SJCRH30 (cell line): ENCODE measurements around the gene SRA1. TPM values are rescaled to one million over a fixed set of nuclear protein-coding genes. Genes with fewer than 3 reads are reported as not detected.

Experiments
- DNase-seq, 2 experiments: peaks; one replicate each; pipeline ENCODE4 v3.0.0-alpha.2; 2015 to 2020
- H3K27ac ChIP-seq: fragments of 250-450 bp; sonication (Bioruptor Pico); 2 replicates; pipeline ENCODE4 v1.5.1; 2020; ENCODE audit warnings: mild to moderate bottlenecking, moderate library complexity
- H3K27me3 ChIP-seq: fragments of 250-450 bp; sonication (Bioruptor Pico); 2 replicates; pipeline ENCODE4 v1.5.1; 2020; ENCODE audit warnings: mild to moderate bottlenecking, moderate library complexity
- H3K36me3 ChIP-seq: fragments of 250-450 bp; sonication (Bioruptor Pico); 2 replicates; pipeline ENCODE4 v1.5.1; 2020; ENCODE audit warnings: mild to moderate bottlenecking, moderate library complexity
- H3K4me1 ChIP-seq: fragments of 250-450 bp; sonication (Bioruptor Pico); 2 replicates; pipeline ENCODE4 v1.5.1; 2020; ENCODE audit warnings: mild to moderate bottlenecking, moderate library complexity
- H3K4me3 ChIP-seq: fragments of 250-450 bp; sonication (Bioruptor Pico); 2 replicates; pipeline ENCODE4 v1.5.1; 2020; ENCODE audit warnings: mild to moderate bottlenecking, moderate library complexity
- H3K9me3 ChIP-seq: fragments of 250-450 bp; sonication (Bioruptor Pico); replicated peaks from 2 replicates; pipeline ENCODE4 v1.5.1; 2020; ENCODE audit warnings: mild to moderate bottlenecking, moderate library complexity
- total RNA-seq: library from RNA; depleted of rRNA; stranded (reverse); fragments of >200 nt; shearing (Covaris generic); gene quantifications from 2 replicates; pipeline ENCODE4 v1.2.3, GENCODE V29; 2014

The SRA1 gene
- total RNA-seq, 1 experiment from 2014 or later, result 36.1 TPM

DNA sequence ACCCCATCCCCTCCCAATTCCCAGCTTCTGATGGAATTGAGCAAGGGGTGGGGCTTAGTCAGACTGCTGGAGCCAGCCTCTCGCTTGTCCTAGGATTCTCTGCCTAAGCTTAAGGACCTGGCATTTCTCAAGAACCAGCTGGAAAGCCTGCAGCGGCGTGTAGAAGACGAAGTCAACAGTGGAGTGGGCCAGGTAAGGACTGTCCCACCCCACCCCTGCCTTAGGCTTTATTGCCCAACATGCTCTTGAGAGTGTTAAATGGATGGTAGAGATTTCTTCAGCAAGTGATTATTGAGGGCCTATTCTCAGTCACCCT lies 8.5 kb upstream of the SRA1 start:
- Histone ChIP-seq H3K4me3 (peak overlapping the region; percentile 80), H3K36me3 (peaks cover 17% of the 10 kb centered on the region), H3K4me1 (peaks cover 5% of the 10 kb centered on the region; the same call in 1 of the 2 replicates), H3K27me3 (no peaks in the 10 kb centered on the region), H3K9me3 (no peaks in the 10 kb centered on the region), H3K27ac (no peak overlapping the region)
- no peak for DNase-seq

DNA sequence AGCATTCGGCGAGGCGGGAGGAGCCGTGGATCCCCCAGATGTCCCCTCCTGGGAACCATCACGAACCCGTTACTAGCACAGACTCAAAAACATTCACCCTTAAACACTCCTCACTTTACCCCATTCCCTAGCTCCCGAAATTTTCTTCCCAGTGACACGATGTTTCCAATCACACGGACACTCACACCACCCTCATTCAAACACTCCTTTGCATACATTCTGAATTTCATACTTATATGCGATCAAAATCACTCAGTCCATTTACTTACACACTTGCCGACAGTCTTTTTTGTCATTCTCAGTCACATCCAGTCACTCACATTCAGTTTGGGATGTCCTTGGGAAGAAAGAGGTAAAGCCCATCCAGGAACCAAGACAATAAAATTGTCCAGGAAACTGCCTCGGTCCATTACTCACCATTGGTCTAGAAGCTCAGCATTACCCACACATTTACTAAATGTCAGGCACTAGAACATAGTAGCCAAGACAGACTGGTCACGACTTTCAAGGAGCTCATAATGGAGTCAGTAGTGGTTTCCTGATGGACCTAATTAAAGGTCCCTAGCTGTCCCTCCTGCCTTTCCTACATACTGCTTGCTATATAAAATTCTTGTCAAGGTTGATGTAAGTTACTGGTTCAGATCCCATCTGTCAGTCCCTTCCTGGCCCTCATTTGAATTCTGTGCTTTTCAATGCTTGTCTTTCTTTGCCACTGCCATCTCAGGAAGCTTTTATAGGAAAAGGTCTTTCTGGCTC lies 7.9 kb upstream of the SRA1 start:
- peaks cover 17% of the 10 kb centered on the region for H3K36me3 ChIP-seq
- peak overlapping the region; percentile 80 for H3K4me3 ChIP-seq
- H3K27me3 ChIP-seq, result no peaks in the 10 kb centered on the region
- peak overlapping the region; percentile 78 for H3K27ac ChIP-seq
- no peak for DNase-seq
- peaks cover 5% of the 10 kb centered on the region; the same call in 1 of the 2 replicates for H3K4me1 ChIP-seq
- H3K9me3 ChIP-seq, result no peaks in the 10 kb centered on the region

DNA sequence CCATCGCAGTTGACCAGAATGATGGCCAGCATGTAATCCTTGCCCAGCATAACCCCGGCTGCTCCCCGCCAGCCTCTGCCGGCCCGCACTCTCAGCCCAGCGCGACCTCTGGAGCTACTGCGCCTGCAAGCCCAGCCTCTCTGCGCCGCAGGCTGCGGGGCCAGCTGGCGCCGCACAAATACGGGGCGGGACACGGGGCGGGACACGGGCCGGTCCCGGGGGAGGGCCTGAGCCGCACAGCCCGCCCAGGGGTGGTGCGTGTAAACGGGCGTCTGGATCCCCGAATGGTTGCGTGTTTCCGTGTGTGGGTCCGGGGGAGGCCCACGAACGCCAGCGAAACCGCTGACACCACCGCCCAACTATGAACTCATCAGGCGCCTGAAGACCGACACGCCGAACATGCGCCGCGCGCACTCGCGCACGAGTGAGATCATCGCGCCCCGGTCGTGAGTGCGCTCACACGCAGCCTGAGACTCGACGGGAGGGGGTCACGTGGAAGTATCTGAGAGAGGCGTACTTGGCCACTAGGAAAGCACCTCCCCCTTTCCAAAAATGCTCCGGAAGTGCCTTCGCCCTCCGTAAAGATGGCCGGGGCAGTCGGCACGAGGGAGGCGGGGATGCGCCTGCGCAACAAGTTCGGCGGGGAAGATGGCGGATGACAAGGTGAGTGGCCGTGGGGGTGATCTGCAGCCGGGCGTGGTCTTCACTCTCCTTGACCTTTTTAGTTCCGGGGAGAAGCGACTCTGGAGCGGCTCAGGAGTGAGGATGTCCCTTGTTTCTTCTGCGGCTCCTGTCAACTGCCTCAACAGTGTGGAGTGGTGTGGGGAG lies 7.1 kb upstream of the SRA1 start, which contains the start of the genes APBB3 and SLC35A4:
Gene APBB3, minus strand, starts transcription at position 403 of the 828 bp plus-strand sequence. Its CDS starts 353 bp downstream, at position 50.
Gene SLC35A4, plus strand, starts transcription at position 633 of the 828 bp plus-strand sequence. CDS start 2,342 bp downstream, outside the sequence.
- peak; percentile 98 for DNase-seq
- Histone ChIP-seq H3K27ac (peak within 1 kb of the TSS; percentile 78), H3K9me3 (no peaks in the 10 kb centered on the region)

DNA sequence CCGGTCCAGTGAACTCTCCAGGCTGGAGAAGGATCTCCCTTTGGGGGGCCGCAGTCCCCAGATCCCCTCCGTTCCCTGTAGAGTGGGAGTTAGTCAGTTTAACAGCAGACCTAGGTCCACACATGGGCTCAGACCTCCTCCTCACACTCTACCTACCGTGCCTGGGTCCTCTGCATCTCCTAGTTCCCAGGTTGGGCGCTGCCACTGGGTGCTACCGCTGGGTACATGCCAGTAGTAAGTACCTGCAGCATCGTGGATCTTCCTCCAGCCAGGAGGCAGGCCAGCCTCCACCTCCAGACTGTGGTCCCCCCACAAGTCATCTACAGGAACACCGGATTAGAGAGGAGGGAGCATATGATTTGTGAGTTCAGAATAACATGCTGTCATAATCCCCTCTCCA lies 6.3 kb upstream of the SRA1 start:
- Histone ChIP-seq H3K36me3 (peaks cover 17% of the 10 kb centered on the region), H3K4me1 (peaks cover 5% of the 10 kb centered on the region; the same call in 1 of the 2 replicates), H3K9me3 (no peaks in the 10 kb centered on the region), H3K27me3 (no peaks in the 10 kb centered on the region), H3K27ac (peak overlapping the region; percentile 78), H3K4me3 (peak overlapping the region; percentile 80)
- DNase-seq, result no peak

More for the DNA sequence above, 7.1 kb upstream of the SRA1 start, which contains the start of the genes APBB3 and SLC35A4:
- Histone ChIP-seq H3K27me3 (no peaks in the 10 kb centered on the region), H3K36me3 (peaks cover 17% of the 10 kb centered on the region), H3K4me3 (peak within 1 kb of the TSS; percentile 80), H3K4me1 (peaks cover 5% of the 10 kb centered on the region; the same call in 1 of the 2 replicates)

DNA sequence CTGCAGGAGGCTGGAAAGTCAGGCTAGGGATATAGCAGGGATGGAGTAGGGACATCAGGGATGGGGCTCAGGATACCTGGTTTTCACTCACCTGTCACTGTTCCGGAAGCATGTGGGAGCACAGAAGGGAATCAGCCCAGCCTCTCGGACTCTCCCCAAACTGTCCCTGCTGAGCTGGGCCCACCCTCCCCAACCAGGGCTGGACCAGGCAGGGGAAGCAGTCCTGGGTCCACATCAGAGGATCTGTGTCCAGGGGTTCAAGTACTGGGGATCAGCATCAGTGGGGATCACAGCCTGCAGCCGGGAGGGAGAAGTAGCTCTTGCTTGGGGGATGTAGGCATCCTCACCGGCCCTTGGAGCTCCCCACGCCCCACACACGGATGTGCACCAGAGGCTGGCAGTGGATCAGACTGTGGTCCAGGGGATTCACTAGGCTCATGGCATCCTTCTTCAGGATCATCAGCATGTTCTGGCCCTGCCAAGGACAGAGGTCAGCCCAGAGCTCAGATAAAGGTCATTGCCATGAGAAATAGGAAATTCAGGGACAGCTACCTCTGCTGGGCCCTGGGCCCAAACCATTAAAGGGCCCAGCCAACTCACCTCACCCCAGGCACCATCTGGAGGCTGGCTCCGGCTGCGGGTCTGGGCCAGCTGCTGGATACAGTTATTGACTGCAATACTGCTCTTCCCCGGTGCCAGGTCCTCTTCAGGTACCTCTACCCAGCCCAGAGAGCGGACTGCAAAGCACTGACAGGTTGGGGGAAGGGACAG lies 4.7 kb upstream of the SRA1 start:
- Histone ChIP-seq H3K9me3 (no peaks in the 10 kb centered on the region), H3K27me3 (no peaks in the 10 kb centered on the region), H3K27ac (no peak overlapping the region), H3K4me1 (peaks cover 9% of the 10 kb centered on the region; the same call in 1 of the 2 replicates), H3K4me3 (no peak overlapping the region), H3K36me3 (peaks cover 9% of the 10 kb centered on the region)
- DNase-seq, result no peak

DNA sequence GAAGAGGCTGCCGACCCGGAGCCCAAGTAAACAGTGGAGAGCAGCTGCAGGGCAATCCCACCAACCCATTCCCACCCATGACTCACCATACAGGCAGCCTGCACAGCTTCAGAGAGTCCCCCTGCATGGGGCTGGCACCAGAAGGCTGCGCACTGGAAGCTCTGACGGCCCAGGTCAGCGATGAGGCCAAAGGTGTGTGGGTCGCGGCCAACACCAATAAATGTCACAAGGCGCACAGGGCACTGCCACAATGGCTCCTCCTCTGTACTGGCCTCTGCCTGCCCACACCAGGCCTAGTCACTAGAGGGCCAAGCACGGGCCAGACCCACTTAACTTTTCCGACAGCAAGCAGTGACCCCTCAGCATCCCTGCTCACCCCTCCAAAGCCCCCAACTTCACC lies 3.0 kb upstream of the SRA1 start:
- DNase-seq, result no peak
- no peaks in the 10 kb centered on the region for H3K27me3 ChIP-seq

DNA sequence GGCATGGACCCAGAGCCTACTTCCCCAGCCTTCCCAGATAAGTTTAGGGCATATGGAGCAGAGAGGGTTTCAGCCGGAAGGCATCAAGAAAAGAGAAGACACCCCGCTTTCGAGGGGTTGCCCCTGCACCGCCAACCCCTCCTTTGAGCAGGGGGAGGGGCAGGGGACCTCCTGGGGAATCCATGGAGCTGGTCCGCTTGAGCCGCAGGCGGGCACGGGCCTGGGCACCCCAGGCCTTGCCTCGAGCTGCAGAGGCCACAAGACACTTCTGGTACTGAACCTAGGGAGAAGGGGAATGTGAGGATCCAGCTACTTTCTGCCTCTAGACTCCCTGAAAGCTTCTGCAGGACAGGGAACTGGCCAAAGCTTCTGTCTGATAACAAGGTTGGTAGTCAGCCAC lies 1.3 kb upstream of the SRA1 start:
- Histone ChIP-seq H3K36me3 (peaks cover 4% of the 10 kb centered on the region; the same call in 1 of the 2 replicates), H3K27me3 (no peaks in the 10 kb centered on the region), H3K4me3 (no peak overlapping the region), H3K27ac (no peak overlapping the region), H3K9me3 (no peaks in the 10 kb centered on the region), H3K4me1 (peaks cover 13% of the 10 kb centered on the region)
- DNase-seq, result no peak

More for the DNA sequence above, 3.0 kb upstream of the SRA1 start:
- H3K4me3 ChIP-seq, result no peak overlapping the region
- peaks cover 14% of the 10 kb centered on the region for H3K4me1 ChIP-seq
- no peaks in the 10 kb centered on the region for H3K36me3 ChIP-seq
- H3K27ac ChIP-seq, result no peak overlapping the region
- H3K9me3 ChIP-seq, result no peaks in the 10 kb centered on the region

DNA sequence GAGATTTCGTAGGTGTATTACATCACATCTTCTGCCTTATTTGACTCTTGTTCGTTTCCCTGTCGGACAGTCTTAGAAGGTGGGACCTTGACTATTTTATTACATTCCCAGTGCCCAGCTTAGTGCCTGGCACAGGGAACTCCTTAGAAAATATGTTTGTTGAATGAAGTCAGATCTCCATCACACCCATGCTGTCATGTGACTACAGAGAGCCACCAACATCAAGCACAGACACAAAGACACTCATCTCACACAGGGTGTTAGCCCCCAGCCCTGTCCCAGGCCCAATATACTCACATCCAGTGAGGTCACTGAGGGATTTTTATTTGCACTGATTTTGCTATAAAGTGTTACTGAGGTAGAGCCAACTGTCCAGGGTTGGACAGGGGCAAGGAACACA lies 692 bp upstream of the SRA1 start:
- no peaks in the 10 kb centered on the region for H3K27me3 ChIP-seq
- no peaks in the 10 kb centered on the region for H3K9me3 ChIP-seq
- peak overlapping the region; percentile 89 for H3K4me3 ChIP-seq
- H3K4me1 ChIP-seq, result peaks cover 9% of the 10 kb centered on the region
- DNase-seq, result no peak
- peak overlapping the region; percentile 76 for H3K27ac ChIP-seq
- peaks cover 8% of the 10 kb centered on the region for H3K36me3 ChIP-seq

DNA sequence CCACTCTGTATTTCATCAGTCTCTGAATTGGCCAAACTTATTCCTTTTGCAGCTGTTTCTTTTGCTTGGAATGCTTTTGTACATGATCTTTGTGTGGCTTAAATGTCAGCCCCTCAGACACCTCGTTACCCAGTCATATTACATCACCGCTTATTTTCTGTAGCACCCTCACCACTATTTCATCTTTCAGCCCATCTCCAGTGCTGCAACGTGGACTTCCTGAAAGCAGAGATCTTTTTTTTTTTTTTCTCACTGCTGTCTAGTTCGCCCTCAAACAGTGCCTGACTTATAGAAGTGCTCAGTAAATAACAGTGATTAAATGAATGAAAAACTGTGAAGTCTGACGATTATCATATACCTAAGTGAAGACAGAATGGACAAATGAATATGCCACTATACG lies 835 bp downstream of the SRA1 start:
- H3K4me3 ChIP-seq, result peak overlapping the region; percentile 89
- peak overlapping the region; percentile 76 for H3K27ac ChIP-seq
- H3K27me3 ChIP-seq, result no peaks in the 10 kb centered on the region
- peak in 1 of 2 experiments; percentile 52 for DNase-seq
- no peaks in the 10 kb centered on the region for H3K9me3 ChIP-seq
- H3K36me3 ChIP-seq, result peaks cover 20% of the 10 kb centered on the region
- peaks cover 9% of the 10 kb centered on the region for H3K4me1 ChIP-seq

DNA sequence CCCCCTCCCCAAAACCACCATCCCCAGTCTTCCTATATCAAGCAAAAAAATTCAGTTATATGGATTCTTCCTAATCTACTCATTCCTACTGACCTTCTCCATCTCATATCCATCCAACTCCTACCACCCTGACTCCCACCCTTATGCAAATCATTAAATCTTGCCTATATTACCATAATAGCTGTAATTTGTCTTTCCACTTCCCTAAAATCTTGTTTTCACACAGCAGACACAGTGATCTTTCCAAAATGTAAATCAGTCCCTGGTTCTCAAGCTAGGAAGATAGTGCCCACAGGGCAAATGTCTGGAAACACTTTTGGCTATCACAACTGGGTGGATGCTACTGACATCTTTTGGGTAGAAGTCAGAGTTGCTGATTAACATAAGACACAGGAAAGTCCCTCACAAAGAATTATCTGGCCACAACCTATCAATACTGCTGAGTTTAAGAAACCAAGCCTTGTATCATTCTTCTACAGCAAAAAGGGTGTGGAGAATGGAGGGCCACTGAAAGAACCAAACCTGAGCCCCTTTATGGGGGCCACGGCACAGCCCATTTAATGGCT lies 1.4 kb downstream of the SRA1 start:
- Histone ChIP-seq H3K27ac (peak overlapping the region; percentile 76), H3K9me3 (no peaks in the 10 kb centered on the region), H3K4me3 (peak overlapping the region; percentile 89)

DNA sequence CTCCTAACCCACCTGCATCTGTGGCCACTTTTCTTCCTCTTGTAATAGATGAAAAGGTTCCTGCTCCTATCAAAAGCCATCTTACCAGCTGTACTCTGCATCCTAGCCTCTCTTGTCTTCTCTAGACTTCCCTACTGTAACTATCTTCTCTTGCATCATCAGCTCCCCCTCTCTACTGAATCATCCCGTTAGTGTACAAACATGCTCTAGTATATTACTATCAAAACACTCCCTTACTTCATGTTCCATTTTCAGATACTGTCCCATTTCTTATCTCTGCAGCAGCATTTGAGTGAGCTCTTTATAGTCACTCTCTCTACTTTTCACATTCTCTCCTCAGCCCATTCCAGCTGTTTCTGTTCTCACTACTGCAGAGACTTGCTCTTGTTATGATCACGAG lies 2.8 kb downstream of the SRA1 start:
- H3K4me3 ChIP-seq, result no peak overlapping the region
- no peaks in the 10 kb centered on the region for H3K27me3 ChIP-seq
- no peaks in the 10 kb centered on the region for H3K9me3 ChIP-seq
- peaks cover 9% of the 10 kb centered on the region for H3K4me1 ChIP-seq
- H3K36me3 ChIP-seq, result peaks cover 39% of the 10 kb centered on the region
- no peak for DNase-seq
- no peak overlapping the region for H3K27ac ChIP-seq

More for the DNA sequence above, 1.4 kb downstream of the SRA1 start:
- H3K27me3 ChIP-seq, result no peaks in the 10 kb centered on the region
- DNase-seq, result no peak
- H3K4me1 ChIP-seq, result peaks cover 9% of the 10 kb centered on the region
- H3K36me3 ChIP-seq, result peaks cover 26% of the 10 kb centered on the region

DNA sequence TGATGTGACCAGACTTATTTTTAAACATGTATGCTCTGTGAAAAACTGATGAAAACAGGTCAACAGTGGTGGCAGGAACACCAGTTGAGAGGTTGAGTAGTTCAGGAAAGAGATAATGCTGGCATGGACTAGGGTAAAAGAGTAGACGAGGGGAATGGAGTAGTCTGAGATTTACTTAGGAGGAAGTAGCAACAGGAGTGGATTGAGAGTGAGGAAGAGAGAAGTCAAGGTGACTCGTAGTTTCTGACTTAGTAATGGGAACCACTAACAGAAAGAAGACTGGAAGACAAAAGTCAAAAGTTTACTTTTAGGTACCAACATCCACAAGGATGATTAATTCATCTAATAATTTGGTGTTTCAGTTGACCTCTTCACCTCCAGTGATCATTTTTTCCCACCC lies 3.6 kb downstream of the SRA1 start:
- peaks cover 9% of the 10 kb centered on the region for H3K4me1 ChIP-seq
- H3K4me3 ChIP-seq, result no peak overlapping the region
- no peak overlapping the region for H3K27ac ChIP-seq
- no peaks in the 10 kb centered on the region for H3K9me3 ChIP-seq
- H3K27me3 ChIP-seq, result no peaks in the 10 kb centered on the region
- peaks cover 40% of the 10 kb centered on the region for H3K36me3 ChIP-seq
- no peak for DNase-seq

DNA sequence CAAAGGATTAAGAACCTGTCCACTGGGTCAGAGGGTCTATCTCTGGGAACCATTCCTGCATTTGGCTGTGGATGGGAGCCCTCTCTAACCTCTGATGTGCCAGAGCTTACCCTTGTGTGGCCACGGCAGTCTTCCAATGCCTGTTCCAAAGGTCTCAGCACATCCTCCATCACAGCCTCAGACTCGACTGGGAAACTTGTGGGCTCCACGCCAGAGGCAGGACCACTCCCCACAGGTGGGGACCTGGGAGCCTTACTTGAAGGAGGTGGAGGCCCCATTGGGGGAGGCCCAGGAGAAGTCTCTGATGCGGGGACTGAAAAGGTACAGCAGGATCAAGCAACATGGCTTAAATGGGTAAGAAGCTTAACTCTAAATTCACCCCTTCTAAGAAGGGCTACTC lies 5.4 kb downstream of the SRA1 start:
- Histone ChIP-seq H3K36me3 (peaks cover 48% of the 10 kb centered on the region), H3K4me3 (no peak overlapping the region), H3K27me3 (no peaks in the 10 kb centered on the region), H3K4me1 (peaks cover 5% of the 10 kb centered on the region; the same call in 1 of the 2 replicates), H3K27ac (no peak overlapping the region), H3K9me3 (no peaks in the 10 kb centered on the region)
- no peak for DNase-seq
